PC-3 (cell line): Measurements from ENCODE around the gene RNF150. TPM values are rescaled to one million over a fixed set of nuclear protein-coding genes. Genes with fewer than 3 reads are reported as not detected.

Experiments used
- ATAC-seq: fragments of 200-7000 bp; cut with Tn5 transposase; 2 replicates; pipeline ENCODE4 v1.9.1; 2020; ENCODE audit warnings: mild to moderate bottlenecking, moderate library complexity
- BruUV-seq: library from RNA; stranded (reverse); fragments of 400-500 nt; replicated peaks from 2 replicates; lab custom pipeline; 2021; lab: Mats Ljungman, UMichigan
- CTCF ChIA-PET: fragments of 300-600 bp; sonication (Branson Sonifier 250); formaldehyde crosslinking; loops from one replicate; lab custom pipeline; 2022; ENCODE audit warnings: antibody characterized with exemption; lab: Charles Lee
- POLR2A ChIA-PET: fragments of 300-600 bp; sonication (Branson Sonifier 250); formaldehyde crosslinking; loops from one replicate; lab custom pipeline; 2022; ENCODE audit warnings: antibody characterized with exemption; ENCODE audit not compliant: unreplicated experiment; lab: Charles Lee
- DNase-seq: peaks from one replicate; pipeline ENCODE4 v3.0.0-alpha.2; 2015
- H2AFZ ChIP-seq: fragments of 300-600 bp; sonication (generic); 2 replicates; pipeline ENCODE4 v1.6.0; 2016; ENCODE audit warnings: antibody characterized with exemption, low read length
- H3F3A ChIP-seq: fragments of 300-600 bp; sonication (generic); one replicate; pipeline ENCODE4 v1.6.0; 2017; ENCODE audit warnings: antibody characterized with exemption, low read length, control low read depth, mild to moderate bottlenecking; ENCODE audit not compliant: unreplicated experiment
- H3K27ac ChIP-seq: fragments of 300-600 bp; sonication (generic); 2 replicates; pipeline ENCODE4 v1.5.1; 2016; ENCODE audit warnings: mild to moderate bottlenecking, low read length
- H3K27me3 ChIP-seq: fragments of 300-600 bp; sonication (generic); 2 replicates; pipeline ENCODE4 v1.6.1; 2016; ENCODE audit warnings: low read length, mixed read lengths
- H3K36me3 ChIP-seq: fragments of 300-600 bp; sonication (generic); 2 replicates; pipeline ENCODE4 v1.6.1; 2016; ENCODE audit warnings: low read depth, mixed run types, low read length, mixed read lengths
- H3K4me1 ChIP-seq: fragments of 300-600 bp; sonication (generic); 2 replicates; pipeline ENCODE4 v1.5.1; 2016; ENCODE audit warnings: low read length; ENCODE audit not compliant: insufficient read depth
- H3K4me2 ChIP-seq: fragments of 300-600 bp; sonication (generic); 2 replicates; pipeline ENCODE4 v1.6.0; 2016; ENCODE audit warnings: low read length
- H3K4me3 ChIP-seq: fragments of 300-600 bp; sonication (generic); 2 replicates; pipeline ENCODE4 v1.5.1; 2016; ENCODE audit warnings: mild to moderate bottlenecking, low read length, mixed read lengths
- H3K79me2 ChIP-seq: fragments of 300-600 bp; sonication (generic); 2 replicates; pipeline ENCODE4 v1.6.1; 2017; ENCODE audit warnings: low read length, mixed read lengths
- H3K9ac ChIP-seq: fragments of 300-600 bp; sonication (generic); 2 replicates; pipeline ENCODE4 v1.6.0; 2016; ENCODE audit warnings: mild to moderate bottlenecking, low read length
- H3K9me2 ChIP-seq: fragments of 300-600 bp; sonication (generic); replicated peaks from 2 replicates; pipeline ENCODE4 v1.6.1; 2016; ENCODE audit warnings: mixed run types, low read length, mixed read lengths
- H3K9me3 ChIP-seq: fragments of 300-600 bp; sonication (generic); 2 replicates; pipeline ENCODE4 v1.6.1; 2016; ENCODE audit warnings: low read length, mixed read lengths
- H4K20me1 ChIP-seq: fragments of 300-600 bp; sonication (generic); 2 replicates; pipeline ENCODE4 v1.6.1; 2016; ENCODE audit warnings: low read length, mixed read lengths
- EZH2 ChIP-seq: fragments of 300-600 bp; sonication (generic); IDR thresholded peaks from one replicate; pipeline ENCODE4 v1.6.1; 2017; ENCODE audit warnings: antibody characterized with exemption, mild to moderate bottlenecking, low read length; ENCODE audit not compliant: unreplicated experiment
- EZH2phosphoT487 ChIP-seq: fragments of 300-600 bp; sonication (generic); IDR thresholded peaks from 2 replicates; pipeline ENCODE4 v1.6.1; 2018; ENCODE audit warnings: mild to moderate bottlenecking, antibody characterized with exemption, low read length, borderline replicate concordance
- intact Hi-C: fragments of 100-400 bp; cut with micrococcal nuclease; formaldehyde crosslinking; loops from 2 replicates; pipeline ENCODE4 v1.9.0; 2023
- total RNA-seq: library from RNA; depleted of rRNA; stranded (reverse); fragments of >200 nt; gene quantifications from 2 replicates; pipeline ENCODE4 v1.2.3, GENCODE V29; 2014
- TF ChIP-seq, protein P1 (sequence below): fragments of 300-600 bp; sonication (generic); conservative IDR thresholded peaks from 2 replicates; pipeline ENCODE4 v1.5.1; 2017; ENCODE audit warnings: antibody characterized with exemption, low read depth, mild to moderate bottlenecking, low read length

The RNF150 gene
- total RNA-seq, 1 experiment from 2014 or later: 0.55 TPM

DNA sequence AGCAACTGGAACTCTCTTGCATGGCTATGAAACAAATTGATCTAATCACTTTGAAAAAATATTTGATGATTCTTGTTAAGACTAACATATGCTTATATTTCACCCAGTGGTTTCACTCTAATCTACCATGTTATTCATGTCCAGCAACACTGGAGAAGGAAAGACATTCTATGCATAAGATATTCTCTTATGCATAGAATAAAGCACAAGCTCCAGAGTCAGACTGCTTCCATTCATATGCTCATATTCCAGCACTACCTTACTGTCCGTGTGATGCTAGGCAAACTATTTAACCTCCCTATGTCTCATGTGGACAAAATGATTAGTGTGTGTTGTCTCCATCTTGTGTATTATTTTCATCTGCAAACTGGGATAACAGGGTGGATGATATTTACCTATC lies 124.1 kb downstream of the RNF150 start:
- no peaks in the 10 kb centered on the region for H3K9me2 ChIP-seq
- H3K9ac ChIP-seq: no peak overlapping the region
- H4K20me1 ChIP-seq: no peaks in the 10 kb centered on the region
- no peaks in the 10 kb centered on the region for H3K79me2 ChIP-seq
- POLR2A ChIA-PET: no interaction called here
- no TSS peak for BruUV-seq
- H3K27me3 ChIP-seq: peaks cover 39% of the 10 kb centered on the region; the same call in 1 of the 2 replicates
- CTCF ChIA-PET: no interaction called here
- H3K27ac ChIP-seq: no peak overlapping the region
- H3K4me1 ChIP-seq: no peaks in the 10 kb centered on the region
- no peak for DNase-seq
- no peak overlapping the region for H3K4me3 ChIP-seq
- intact Hi-C loops: no loop called here
- no peaks in the 10 kb centered on the region for H3K9me3 ChIP-seq
- no peak for TF ChIP-seq EZH2
- no peak for TF ChIP-seq EZH2phosphoT487
- TF ChIP-seq, protein P1, sequence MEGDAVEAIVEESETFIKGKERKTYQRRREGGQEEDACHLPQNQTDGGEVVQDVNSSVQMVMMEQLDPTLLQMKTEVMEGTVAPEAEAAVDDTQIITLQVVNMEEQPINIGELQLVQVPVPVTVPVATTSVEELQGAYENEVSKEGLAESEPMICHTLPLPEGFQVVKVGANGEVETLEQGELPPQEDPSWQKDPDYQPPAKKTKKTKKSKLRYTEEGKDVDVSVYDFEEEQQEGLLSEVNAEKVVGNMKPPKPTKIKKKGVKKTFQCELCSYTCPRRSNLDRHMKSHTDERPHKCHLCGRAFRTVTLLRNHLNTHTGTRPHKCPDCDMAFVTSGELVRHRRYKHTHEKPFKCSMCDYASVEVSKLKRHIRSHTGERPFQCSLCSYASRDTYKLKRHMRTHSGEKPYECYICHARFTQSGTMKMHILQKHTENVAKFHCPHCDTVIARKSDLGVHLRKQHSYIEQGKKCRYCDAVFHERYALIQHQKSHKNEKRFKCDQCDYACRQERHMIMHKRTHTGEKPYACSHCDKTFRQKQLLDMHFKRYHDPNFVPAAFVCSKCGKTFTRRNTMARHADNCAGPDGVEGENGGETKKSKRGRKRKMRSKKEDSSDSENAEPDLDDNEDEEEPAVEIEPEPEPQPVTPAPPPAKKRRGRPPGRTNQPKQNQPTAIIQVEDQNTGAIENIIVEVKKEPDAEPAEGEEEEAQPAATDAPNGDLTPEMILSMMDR: no peak
- no peaks in the 10 kb centered on the region for H3K36me3 ChIP-seq
- ATAC-seq: no peak
- H3K4me2 ChIP-seq: no peak overlapping the region
- H2AFZ ChIP-seq: no peak overlapping the region
- H3F3A ChIP-seq: no peaks in the 10 kb centered on the region

GRCh38 chr4:141006242-141006802 lies 126.9 kb downstream of the RNF150 start:
- ChIA-PET POLR2A (no interaction called here), CTCF (no interaction called here)
- H3K27ac ChIP-seq: no peak overlapping the region
- ATAC-seq (no peak), DNase-seq (no peak)
- no peak overlapping the region for H3K4me3 ChIP-seq
- TF ChIP-seq EZH2phosphoT487 (no peak), EZH2 (no peak)
- TF ChIP-seq, protein P1: no peak
- H3K9ac ChIP-seq: no peak overlapping the region
- H3K9me2 ChIP-seq: no peaks in the 10 kb centered on the region
- no peaks in the 10 kb centered on the region for H3F3A ChIP-seq
- peaks cover 40% of the 10 kb centered on the region for H3K27me3 ChIP-seq
- no TSS peak for BruUV-seq
- no peaks in the 10 kb centered on the region for H3K9me3 ChIP-seq
- no peaks in the 10 kb centered on the region for H4K20me1 ChIP-seq
- no peaks in the 10 kb centered on the region for H3K4me1 ChIP-seq
- intact Hi-C loops: no loop called here
- H3K36me3 ChIP-seq: no peaks in the 10 kb centered on the region
- H3K79me2 ChIP-seq: no peaks in the 10 kb centered on the region
- H3K4me2 ChIP-seq: no peak overlapping the region
- H2AFZ ChIP-seq: no peak overlapping the region

- Histone ChIP-seq H3F3A (no peaks in the 10 kb centered on the region), H3K9ac (no peak overlapping the region), H3K4me3 (no peak overlapping the region), H3K27ac (no peak overlapping the region), H3K9me3 (no peaks in the 10 kb centered on the region), H4K20me1 (no peaks in the 10 kb centered on the region), H2AFZ (no peak overlapping the region), H3K4me2 (no peak overlapping the region), H3K36me3 (no peaks in the 10 kb centered on the region), H3K79me2 (no peaks in the 10 kb centered on the region), H3K27me3 (peaks cover 52% of the 10 kb centered on the region), H3K4me1 (no peaks in the 10 kb centered on the region), H3K9me2 (no peaks in the 10 kb centered on the region)
- ChIA-PET CTCF (no interaction called here), POLR2A (no interaction called here)
- no TSS peak for BruUV-seq
- DNase-seq: no peak
- intact Hi-C loops: no loop called here
- no peak for ATAC-seq
- TF ChIP-seq EZH2: no peak
- TF ChIP-seq, protein P1: no peak
- TF ChIP-seq EZH2phosphoT487: no peak
Measured at GRCh38 chr4:141004823-141005222, 128.4 kb downstream of the RNF150 start.
